Keratinocyte (primary cell): ENCODE results near the gene TDP2.

ENCODE experiments used
- EZH2 ChIP-seq: IDR thresholded peaks from one replicate; pipeline ENCODE4 v1.6.1; 2012; ENCODE audit warnings: inconsistent platforms, mild to moderate bottlenecking, low read length, moderate library complexity
- TF ChIP-seq, protein P1 (sequence below), 3 experiments: IDR thresholded peaks in 1 of 3; conservative IDR thresholded peaks in 1 of 3; optimal IDR thresholded peaks in 1 of 3; 2 replicates in 2 of 3; 3 replicates in 1 of 3; pipeline versions ENCODE3 to v1.5.1; 2011; ENCODE audit warnings: low read length in 3 of 3, mild to moderate bottlenecking in 3 of 3, moderate library complexity in 2 of 3, control low read depth in 1 of 3, inconsistent platforms in 1 of 3; ENCODE audit not compliant: insufficient read depth in 2 of 3; ENCODE audit errors: extremely low read depth in 1 of 3

GRCh38 chr6:24702720-24703282 lies 36.1 kb upstream of the TDP2 start:
- TF ChIP-seq, protein P1, sequence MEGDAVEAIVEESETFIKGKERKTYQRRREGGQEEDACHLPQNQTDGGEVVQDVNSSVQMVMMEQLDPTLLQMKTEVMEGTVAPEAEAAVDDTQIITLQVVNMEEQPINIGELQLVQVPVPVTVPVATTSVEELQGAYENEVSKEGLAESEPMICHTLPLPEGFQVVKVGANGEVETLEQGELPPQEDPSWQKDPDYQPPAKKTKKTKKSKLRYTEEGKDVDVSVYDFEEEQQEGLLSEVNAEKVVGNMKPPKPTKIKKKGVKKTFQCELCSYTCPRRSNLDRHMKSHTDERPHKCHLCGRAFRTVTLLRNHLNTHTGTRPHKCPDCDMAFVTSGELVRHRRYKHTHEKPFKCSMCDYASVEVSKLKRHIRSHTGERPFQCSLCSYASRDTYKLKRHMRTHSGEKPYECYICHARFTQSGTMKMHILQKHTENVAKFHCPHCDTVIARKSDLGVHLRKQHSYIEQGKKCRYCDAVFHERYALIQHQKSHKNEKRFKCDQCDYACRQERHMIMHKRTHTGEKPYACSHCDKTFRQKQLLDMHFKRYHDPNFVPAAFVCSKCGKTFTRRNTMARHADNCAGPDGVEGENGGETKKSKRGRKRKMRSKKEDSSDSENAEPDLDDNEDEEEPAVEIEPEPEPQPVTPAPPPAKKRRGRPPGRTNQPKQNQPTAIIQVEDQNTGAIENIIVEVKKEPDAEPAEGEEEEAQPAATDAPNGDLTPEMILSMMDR (optimal IDR thresholded peaks at IDR 0.05 in 1 of 3, IDR thresholded peaks at IDR 0.05 in 1 of 3, conservative IDR thresholded peaks at IDR 0.05 in 1 of 3; ENCODE audit: extremely low read depth in 1 of 3, insufficient read depth in 2 of 3, low read length in 3 of 3): no peak
- TF ChIP-seq EZH2: no peak
